Renal pelvis (tissue), 4 donors: ENCODE data around the gene MAPT. TPM values are rescaled to one million over a fixed set of nuclear protein-coding genes. Genes with fewer than 3 reads are reported as not detected.

Source experiments
- DNase-seq: peaks from one replicate; pipeline ENCODE4 v3.0.0-alpha.2; 2013
- polyA plus RNA-seq, 3 donors: library from polyadenylated mRNA; unstranded; fragments of 120-200 nt; gene quantifications; one replicate each; pipeline ENCODE4 v1.2.1, GENCODE V29; 2013; ENCODE audit not compliant: insufficient read length in 3 of 3

MAPT gene
- polyA plus RNA-seq, 3 donors = 6.9 to 9.4 (median 8.4) TPM

DNA sequence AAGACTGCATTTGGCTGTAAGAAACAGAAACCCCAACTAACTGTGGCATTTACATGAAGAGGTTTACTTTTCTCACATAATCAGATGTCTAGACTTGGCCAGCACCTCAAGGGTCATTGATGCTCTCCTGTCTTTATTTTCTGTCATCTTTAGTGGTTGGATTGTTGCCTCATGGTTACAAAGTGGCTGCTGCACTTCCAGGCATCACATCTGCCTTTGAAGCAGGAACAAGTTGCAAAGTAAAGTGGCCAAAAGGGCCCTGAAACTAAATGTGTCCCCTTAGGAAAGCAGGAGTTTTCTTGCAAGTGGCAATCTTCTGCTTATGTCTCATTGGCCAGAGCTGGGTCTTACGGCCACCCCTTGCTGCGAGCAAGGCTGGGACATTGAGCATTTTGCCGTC lies 78.2 kb downstream of the MAPT start:
- DNase-seq = no peak

DNA sequence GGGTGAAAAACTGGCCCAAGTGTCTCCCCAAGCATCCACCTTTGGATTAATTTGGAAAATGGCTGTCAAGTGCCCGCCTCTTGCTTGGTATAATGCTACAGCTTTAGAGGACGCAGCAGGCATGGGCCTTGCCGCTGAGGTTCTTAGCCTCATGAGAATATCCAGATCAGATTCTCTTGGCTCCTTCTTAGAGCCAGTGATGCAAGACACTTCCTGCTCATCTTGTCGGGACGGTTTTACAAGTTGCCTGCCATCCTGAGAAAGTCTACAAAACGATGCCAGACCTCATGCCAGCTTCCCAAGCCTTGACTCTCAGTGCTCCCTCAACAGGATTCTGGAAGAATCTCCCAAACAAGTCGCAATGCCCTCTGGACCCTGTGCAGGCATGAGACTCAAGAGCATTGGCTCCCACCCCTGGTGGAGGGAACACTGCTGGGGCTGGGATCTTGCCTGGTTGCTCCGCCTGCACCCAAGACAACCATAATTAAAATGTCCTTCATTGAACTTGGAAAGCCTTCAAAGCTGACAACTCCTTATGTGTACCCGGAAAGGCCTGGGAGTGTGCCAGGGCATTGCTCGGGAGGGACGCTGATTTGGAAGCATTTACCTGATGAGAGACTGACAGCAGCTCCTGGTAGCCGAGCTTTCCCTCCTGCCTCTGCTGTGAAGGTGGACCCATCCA lies 78.9 kb downstream of the MAPT start:
- no peak for DNase-seq

DNA sequence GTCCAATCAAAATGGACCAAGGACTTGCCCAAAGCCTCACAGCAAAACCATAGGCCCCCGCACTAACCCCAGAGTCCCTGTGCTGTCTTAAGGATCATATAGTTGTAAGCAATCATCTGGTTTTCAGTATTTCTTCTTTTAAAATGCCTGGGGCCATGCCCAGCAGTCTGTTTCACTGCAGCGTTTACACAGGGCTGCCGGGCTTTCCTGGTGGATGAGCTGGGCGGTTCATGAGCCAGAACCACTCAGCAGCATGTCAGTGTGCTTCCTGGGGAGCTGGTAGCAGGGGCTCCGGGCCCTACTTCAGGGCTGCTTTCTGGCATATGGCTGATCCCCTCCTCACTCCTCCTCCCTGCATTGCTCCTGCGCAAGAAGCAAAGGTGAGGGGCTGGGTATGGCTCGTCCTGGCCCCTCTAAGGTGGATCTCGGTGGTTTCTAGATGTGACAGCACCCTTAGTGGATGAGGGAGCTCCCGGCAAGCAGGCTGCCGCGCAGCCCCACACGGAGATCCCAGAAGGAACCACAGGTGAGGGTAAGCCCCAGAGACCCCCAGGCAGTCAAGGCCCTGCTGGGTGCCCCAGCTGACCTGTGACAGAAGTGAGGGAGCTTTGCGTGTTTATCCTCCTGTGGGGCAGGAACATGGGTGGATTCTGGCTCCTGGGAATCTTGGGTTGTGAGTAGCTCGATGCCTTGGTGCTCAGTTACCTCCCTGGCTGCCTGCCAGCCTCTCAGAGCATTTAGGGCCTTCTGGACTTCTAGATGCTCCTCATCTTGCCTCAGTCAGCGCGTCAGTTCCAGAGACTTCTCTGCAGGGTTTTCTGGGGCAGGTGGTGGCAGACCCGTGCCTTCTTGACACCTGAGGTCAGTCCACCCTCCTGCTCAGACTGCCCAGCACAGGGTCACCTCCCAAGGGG lies 79.8 kb downstream of the MAPT start:
- no peak for DNase-seq

DNA sequence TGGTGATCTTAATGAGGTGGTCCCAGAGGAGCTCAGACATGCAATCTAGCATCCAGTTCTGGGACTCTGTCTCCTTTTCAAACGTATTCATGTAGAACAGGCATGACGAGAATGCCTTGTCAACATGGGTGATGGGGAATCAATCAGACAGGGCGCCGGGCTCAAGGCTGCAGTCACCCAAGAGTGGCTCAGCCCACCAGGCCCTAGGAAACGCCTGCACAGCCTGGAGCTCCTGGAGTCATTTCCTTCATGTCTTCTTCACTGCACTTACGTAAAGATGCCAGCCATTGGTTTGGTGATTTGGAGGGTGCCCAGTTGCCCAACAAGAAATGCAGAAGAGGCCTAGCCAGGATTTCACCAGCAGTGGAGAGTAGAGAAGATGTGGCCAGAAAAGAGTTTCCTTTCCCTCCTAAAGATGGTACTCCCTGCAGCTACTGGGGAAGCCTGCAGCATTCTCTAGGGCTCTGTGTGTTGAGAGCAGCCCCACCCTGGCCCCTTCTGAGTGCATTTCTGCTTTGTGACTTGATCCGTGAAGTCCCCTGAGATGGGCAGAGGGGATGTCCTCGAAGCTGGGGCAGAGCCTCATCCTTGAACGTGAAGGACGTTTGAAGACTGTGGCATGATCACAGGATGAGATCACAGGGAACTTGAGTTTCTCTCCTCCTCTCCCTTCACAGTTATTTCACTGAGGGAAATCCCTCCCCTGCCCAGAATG lies 80.7 kb downstream of the MAPT start:
- DNase-seq = no peak

DNA sequence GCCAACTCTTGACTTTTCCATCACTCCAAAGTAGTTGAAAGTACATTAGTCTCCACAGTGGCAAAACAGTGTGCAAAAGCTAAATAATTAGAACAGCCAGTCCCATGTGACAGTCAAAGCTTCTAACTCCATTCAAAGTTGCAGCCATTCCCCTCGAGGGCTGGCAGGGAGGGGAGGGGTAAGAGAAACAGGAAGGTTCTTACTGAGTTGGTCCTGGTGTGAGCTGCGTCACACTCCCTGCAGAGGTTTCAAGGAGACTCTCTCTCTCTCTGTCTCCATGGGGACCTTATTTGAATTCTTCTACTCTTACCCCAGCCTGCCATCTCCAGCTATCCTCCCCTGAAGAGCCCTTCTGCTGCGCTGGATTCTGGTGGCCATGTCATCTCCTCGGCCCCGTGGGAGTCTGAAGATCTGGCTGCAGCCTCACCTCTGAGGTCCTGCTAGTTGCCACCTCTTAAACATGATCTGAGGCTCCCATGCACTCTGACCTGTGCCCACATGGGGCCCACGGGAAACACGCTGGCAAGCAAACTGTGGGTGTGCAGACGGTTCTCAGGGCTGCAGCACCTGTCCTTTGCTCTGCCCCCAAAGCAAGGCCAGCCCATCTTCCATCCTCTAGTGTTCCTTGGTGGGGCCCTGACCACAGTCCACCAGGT lies 81.4 kb downstream of the MAPT start:
- DNase-seq = no peak

DNA sequence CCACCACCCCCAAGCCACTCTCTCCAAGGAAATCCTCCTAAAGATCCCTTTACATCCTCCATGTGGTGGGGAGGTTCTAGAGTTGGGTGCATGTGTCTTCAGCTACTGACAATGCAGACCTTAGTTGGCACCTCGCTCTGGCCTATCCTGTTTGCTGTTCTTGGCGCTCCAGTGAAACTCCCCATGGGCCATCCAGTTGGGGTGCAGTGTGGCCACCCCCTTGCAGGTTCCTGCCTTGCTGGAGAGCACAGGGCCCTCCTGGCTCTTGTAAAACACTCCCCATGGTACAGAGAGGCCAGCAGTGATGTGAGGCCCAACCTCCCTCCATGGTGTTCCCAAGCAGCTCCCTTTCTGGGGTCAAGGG lies 82.0 kb downstream of the MAPT start:
- no peak for DNase-seq

DNA sequence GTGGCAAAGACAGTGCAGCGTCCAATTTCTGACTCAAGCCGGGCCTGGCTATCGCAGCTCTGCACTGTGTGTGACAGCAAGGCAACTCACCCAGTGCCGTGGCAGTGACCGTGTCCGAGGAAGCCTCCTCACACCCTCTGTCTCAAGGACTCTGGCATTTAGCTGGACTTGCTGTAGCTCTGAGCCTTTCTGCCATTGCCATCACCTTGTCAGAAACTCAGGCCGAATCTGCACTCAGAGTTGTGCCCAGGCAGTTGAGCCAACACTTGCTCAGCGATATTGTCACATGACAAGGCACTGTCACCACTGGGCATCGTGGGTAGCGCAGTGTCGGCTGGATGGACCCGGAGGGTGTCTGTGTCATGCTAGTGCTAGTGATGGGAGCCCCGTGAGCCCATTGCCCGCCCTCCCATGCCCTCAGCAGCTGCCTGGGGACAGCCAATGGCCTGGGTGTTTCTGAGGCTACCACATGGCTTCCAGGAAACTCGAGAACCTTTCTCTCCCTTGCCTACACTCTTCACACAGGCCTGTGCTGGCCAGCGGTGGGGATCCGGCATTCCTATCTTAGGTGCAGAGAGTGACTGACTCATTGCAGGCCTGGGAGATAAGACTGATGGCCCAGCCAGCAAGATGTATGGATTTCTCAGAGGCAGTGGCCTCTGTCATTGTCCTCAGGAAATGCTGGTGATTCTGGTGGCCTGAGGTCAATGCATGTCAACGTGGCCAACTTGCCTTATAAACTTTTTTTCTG lies 82.6 kb downstream of the MAPT start:
- no peak for DNase-seq

DNA sequence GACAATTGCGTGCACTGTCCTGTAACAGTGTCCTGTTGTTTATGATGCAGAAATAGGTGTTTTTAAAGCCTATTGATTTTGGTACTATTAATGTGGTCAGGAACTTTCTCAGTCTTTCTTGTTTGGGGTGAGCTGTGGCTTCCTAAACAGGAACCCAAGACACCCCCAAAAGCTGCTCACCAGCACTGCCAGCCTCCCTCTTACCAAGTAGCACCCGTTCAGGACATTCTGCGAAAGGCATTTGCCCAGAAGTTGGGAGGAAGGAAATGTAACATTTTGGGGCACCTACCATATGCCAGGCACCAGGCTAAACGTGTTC lies 83.1 kb downstream of the MAPT start:
- DNase-seq = no peak

DNA sequence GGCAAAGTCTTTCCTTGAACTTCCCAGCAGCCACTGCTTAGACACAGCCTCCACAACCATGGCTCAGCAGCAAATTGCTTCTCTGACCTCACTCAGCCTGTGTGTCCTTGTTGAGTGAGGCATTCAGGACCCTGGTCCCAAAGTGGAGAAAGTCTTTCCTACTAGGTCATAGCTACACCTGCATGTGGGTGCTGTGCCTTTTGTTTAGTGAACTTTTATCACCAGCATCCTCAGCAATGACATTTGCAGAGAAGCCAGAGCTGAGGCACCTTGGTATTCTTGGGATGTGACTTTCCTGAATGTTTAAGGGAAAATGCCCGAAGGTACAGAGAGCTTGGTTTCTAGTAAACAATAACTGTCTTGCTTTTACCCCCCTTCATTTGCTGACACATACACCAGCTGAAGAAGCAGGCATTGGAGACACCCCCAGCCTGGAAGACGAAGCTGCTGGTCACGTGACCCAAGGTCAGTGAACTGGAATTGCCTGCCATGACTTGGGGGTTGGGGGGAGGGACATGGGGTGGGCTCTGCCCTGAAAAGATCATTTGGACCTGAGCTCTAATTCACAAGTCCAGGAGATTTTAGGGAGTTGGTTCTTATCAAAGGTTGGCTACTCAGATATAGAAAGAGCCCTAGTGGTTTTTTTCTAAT lies 83.7 kb downstream of the MAPT start:
- DNase-seq = no peak

DNA sequence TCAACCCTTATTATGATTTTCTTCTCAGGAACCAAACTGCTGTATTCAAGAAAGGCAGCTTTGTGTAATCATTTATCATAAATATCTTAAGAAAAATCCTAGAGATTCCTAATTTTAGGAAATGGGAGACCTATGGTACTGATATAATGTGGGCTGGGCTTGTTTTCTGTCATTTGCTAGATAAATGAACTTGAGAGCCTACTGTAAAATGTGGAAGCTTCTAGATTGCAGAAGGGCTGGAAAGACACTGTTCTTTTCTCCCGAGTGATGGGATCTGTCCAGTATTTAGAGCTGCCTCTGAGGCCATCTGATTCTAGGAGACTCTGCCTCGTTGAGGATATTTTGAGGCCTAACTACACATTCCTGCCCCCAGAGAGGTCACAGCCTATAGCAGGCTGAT lies 84.8 kb downstream of the MAPT start:
- DNase-seq = no peak

DNA sequence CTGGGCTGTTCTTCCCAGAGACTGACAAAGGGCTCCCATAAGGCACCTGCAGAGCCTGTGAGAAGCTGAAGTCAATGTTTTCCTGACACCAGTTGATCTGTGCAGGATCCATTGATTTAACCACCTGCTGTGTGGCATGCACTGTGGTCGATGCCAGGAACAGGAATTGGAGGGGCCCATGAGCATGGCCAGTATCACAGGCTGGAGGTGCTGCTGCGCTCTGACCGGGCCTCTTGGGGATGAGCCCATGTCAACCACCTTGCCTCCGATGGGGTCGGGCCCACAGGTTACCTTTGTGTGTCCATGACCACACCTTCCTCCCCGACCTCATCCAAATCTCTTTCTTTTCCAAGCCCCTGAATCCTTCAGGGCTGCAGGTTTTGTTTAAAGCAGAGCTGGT lies 86.5 kb downstream of the MAPT start:
- DNase-seq = no peak

DNA sequence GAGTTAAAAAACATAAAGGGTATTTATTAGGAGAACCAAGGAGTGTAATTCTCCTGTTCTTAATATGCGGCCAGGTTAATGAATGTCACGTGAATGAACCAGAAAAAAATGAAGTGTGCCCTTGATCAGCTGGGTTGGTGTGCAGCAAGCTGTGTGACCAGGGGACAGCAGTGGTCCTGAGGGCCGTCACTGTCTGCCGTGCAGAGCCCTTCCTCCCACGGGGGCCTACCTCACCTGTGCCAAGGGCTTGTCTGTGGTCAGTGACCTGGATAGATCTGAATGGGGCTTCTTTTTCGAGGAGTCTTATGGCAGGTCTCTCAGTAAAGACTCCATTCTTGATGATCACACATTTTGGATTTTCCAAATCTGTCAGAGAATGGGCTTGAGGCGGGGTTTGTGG lies 87.0 kb downstream of the MAPT start:
- DNase-seq = no peak

DNA sequence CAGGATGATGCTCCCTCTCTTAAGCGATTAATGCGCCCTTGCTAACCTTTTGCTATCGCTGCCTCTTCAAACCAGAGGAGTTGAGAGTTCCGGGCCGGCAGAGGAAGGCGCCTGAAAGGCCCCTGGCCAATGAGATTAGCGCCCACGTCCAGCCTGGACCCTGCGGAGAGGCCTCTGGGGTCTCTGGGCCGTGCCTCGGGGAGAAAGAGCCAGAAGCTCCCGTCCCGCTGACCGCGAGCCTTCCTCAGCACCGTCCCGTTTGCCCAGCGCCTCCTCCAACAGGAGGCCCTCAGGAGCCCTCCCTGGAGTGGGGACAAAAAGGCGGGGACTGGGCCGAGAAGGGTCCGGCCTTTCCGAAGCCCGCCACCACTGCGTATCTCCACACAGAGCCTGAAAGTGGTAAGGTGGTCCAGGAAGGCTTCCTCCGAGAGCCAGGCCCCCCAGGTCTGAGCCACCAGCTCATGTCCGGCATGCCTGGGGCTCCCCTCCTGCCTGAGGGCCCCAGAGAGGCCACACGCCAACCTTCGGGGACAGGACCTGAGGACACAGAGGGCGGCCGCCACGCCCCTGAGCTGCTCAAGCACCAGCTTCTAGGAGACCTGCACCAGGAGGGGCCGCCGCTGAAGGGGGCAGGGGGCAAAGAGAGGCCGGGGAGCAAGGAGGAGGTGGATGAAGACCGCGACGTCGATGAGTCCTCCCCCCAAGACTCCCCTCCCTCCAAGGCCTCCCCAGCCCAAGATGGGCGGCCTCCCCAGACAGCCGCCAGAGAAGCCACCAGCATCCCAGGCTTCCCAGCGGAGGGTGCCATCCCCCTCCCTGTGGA lies 88.6 kb downstream of the MAPT start:
- DNase-seq = no peak

DNA sequence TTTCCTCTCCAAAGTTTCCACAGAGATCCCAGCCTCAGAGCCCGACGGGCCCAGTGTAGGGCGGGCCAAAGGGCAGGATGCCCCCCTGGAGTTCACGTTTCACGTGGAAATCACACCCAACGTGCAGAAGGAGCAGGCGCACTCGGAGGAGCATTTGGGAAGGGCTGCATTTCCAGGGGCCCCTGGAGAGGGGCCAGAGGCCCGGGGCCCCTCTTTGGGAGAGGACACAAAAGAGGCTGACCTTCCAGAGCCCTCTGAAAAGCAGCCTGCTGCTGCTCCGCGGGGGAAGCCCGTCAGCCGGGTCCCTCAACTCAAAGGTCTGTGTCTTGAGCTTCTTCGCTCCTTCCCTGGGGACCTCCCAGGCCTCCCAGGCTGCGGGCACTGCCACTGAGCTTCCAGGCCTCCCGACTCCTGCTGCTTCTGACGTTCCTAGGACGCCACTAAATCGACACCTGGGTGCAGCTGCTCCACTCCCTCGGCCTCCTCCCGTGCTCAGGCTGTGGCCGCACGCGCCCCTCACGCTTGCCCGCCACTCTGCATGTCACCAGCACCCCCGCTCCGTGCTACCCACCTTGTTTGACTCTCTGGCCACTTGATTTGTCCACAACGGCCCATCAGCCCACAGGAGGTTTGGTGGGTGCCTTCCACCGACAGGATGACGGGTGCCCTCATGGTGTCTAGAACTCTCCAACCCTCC lies 89.4 kb downstream of the MAPT start:
- no peak for DNase-seq

DNA sequence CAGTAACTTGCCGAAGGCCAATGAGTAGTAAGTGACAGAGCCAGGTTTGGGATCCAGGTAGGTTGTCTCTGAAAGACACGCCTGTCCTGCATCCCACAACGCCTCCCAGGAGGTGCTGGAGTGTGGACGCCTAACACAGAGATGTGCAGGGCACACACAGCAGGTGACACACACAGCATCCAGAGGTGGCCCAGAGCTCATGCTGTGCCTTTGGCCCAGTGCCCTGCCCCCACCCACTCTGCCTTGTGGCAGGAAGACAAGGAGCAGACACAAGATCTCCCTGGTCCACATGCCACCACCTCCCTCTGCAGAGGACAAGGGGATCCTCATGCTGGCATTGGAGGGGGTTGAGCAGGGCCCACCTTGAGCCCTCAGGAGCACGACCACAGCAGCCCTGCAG lies 90.0 kb downstream of the MAPT start:
- no peak for DNase-seq

DNA sequence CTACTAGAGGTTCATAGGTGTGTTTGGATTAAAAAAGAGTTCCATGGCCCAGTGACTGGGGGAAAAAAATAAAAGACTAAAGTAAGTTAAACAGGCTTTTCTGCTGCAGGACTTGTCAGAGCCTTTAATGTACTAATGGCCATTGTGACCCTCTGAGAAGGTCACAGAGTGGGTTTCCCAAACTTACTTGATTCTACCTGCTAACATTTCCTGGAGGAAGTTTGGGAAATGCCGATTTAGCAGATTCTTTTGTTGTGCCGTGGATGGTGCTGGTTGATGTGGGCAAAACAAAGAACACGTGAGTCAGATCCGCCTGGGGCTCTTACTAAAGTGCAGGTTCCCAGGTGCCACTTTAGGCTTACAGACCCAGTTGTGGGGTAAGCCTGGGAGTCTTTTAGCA lies 91.1 kb downstream of the MAPT start:
- DNase-seq = no peak

DNA sequence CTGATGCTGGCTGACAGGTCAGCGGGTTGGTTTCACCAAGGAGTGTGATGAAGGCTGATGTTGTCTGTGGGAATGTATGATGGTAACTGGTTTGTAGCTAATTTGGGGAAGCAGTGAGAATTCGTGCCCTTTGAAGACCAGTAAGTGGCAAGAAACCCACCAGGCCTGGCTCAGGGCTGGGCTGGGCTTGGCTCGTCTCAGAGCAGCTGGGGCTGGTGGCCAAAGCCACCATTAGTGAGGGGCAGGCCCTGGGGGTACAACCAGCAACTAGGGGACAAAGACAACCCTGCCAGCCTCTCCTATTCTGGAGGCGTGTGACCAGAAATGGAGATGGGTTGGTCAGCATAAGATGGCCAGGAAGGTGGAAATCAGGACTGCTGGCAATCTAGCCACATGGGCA lies 91.7 kb downstream of the MAPT start:
- no peak for DNase-seq

DNA sequence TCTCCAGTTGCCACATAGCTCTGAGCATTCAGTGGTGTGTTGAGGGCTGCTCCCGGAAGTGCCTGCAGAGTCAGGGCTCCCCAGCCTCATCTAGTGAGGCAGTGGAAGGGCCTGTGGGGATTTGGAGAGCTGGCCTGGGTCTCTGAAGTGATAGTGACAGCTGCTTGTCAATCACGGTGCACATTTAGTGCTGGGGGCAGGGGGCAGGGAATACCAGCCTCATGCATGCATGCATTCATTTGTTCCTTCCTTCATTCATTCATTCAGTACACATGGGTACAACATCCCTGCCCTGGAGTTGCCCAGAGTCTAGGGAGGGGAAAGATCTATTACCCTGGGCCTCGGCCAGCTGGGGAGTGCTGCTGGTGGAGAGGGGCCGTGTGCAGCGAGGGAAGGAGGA lies 93.4 kb downstream of the MAPT start:
- DNase-seq = no peak

DNA sequence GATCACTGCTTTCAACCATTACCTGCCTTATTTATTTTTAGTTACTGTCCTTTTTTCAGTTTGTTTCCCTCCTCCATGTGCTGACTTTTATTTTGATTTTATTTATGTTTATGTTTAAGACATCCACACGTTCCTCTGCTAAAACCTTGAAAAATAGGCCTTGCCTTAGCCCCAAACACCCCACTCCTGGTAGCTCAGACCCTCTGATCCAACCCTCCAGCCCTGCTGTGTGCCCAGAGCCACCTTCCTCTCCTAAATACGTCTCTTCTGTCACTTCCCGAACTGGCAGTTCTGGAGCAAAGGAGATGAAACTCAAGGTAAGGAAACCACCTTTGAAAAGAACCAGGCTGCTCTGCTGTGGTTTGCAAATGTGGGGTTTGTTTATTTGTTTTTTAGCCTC lies 95.4 kb downstream of the MAPT start:
- no peak for DNase-seq

DNA sequence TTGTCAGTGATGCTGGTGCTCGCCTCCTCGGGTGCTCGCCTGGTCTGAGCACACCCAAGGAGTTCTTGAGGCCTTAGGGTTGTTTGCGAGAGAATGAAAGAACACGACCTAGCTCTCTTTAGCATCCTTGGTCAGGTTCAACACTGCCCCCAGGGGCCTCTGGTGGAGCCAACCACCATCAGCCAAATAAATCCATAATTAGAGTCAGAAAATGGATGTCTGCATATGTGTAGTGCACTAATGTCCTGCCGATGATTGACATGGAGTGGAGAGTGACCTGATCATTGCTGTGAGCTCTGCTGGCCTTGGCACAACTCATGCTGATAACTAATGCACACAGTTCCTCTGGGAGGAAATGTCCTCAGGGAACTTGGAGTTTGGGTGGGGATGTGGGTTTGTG lies 96.5 kb downstream of the MAPT start:
- DNase-seq = no peak
